ENCODE measurements around the gene ETV3. TPM values are rescaled to one million over a fixed set of nuclear protein-coding genes. Genes with fewer than 3 reads are reported as not detected.

Gene ETV3
- total RNA-seq, 1 donor from 2014 or later, result 31.8 TPM

- DNase-seq (ENCODE audit: low spot score, unreplicated experiment), result no peak
- H3K27ac Mint-ChIP-seq, result no peak overlapping the region
- no peaks in the 10 kb centered on the region for H3K36me3 Mint-ChIP-seq (ENCODE audit: insufficient read depth)
Observed at GRCh38 chr1:157181258-157181657, 43.1 kb upstream of the ETV3 start.

GRCh38 chr1:157178490-157178889, 40.3 kb upstream of the ETV3 start:
- no peak overlapping the region for H3K4me3 Mint-ChIP-seq (ENCODE audit: low read depth)
- DNase-seq (ENCODE audit: low spot score, unreplicated experiment), result no peak
- no peaks in the 10 kb centered on the region for H3K36me3 Mint-ChIP-seq (ENCODE audit: insufficient read depth)
- H3K9me3 Mint-ChIP-seq (ENCODE audit: low read depth), result no peaks in the 10 kb centered on the region
- H3K4me1 Mint-ChIP-seq (ENCODE audit: low read depth), result peaks cover 6% of the 10 kb centered on the region
- no peak for TF ChIP-seq CTCF (IDR thresholded peaks at IDR 0.05; ENCODE audit: unreplicated experiment)
- H3K27ac Mint-ChIP-seq, result no peak overlapping the region
- peaks cover 18% of the 10 kb centered on the region for H3K27me3 Mint-ChIP-seq

More at GRCh38 chr1:157181258-157181657, 43.1 kb upstream of the ETV3 start:
- no peaks in the 10 kb centered on the region for H3K9me3 Mint-ChIP-seq (ENCODE audit: low read depth)
- peaks cover 6% of the 10 kb centered on the region for H3K4me1 Mint-ChIP-seq (ENCODE audit: low read depth)
- no peak for TF ChIP-seq CTCF (IDR thresholded peaks at IDR 0.05; ENCODE audit: unreplicated experiment)
- peaks cover 16% of the 10 kb centered on the region for H3K27me3 Mint-ChIP-seq
- H3K4me3 Mint-ChIP-seq (ENCODE audit: low read depth), result no peak overlapping the region

GRCh38 chr1:157177733-157178394, 39.7 kb upstream of the ETV3 start:
- DNase-seq (ENCODE audit: low spot score, unreplicated experiment), result no peak
- H3K4me1 Mint-ChIP-seq (ENCODE audit: low read depth), result peaks cover 6% of the 10 kb centered on the region
- TF ChIP-seq CTCF (IDR thresholded peaks at IDR 0.05; ENCODE audit: unreplicated experiment), result no peak
- H3K4me3 Mint-ChIP-seq (ENCODE audit: low read depth), result no peak overlapping the region
- H3K27ac Mint-ChIP-seq, result no peak overlapping the region
- H3K36me3 Mint-ChIP-seq (ENCODE audit: insufficient read depth), result no peaks in the 10 kb centered on the region
- peaks cover 18% of the 10 kb centered on the region for H3K27me3 Mint-ChIP-seq
- no peaks in the 10 kb centered on the region for H3K9me3 Mint-ChIP-seq (ENCODE audit: low read depth)

- Mint-ChIP-seq H3K9me3 (ENCODE audit: low read depth) (no peaks in the 10 kb centered on the region), H3K4me3 (ENCODE audit: low read depth) (no peak overlapping the region), H3K4me1 (ENCODE audit: low read depth) (peaks cover 6% of the 10 kb centered on the region), H3K27me3 (peaks cover 20% of the 10 kb centered on the region), H3K27ac (no peak overlapping the region), H3K36me3 (ENCODE audit: insufficient read depth) (no peaks in the 10 kb centered on the region)
- no peak for DNase-seq (ENCODE audit: low spot score, unreplicated experiment)
- TF ChIP-seq CTCF (IDR thresholded peaks at IDR 0.05; ENCODE audit: unreplicated experiment), result no peak
Observed at GRCh38 chr1:157176591-157177121, 38.5 kb upstream of the ETV3 start.

GRCh38 chr1:157176016-157176415, 37.8 kb upstream of the ETV3 start:
- no peak for DNase-seq (ENCODE audit: low spot score, unreplicated experiment)
- Mint-ChIP-seq H3K4me3 (ENCODE audit: low read depth) (no peak overlapping the region), H3K36me3 (ENCODE audit: insufficient read depth) (no peaks in the 10 kb centered on the region), H3K9me3 (ENCODE audit: low read depth) (no peaks in the 10 kb centered on the region), H3K4me1 (ENCODE audit: low read depth) (peaks cover 6% of the 10 kb centered on the region), H3K27ac (no peak overlapping the region), H3K27me3 (peaks cover 24% of the 10 kb centered on the region)
- TF ChIP-seq CTCF (IDR thresholded peaks at IDR 0.05; ENCODE audit: unreplicated experiment), result no peak
